Measurements from ENCODE around the gene RASA4B. TPM values are rescaled to one million over a fixed set of nuclear protein-coding genes. Genes with fewer than 3 reads are reported as not detected.
"Not testable (repeated sequence)": the region's sequence is repeated elsewhere in the genome, so short reads cannot be mapped to it uniquely, and the experiment has no call there.

RASA4B gene
- total and polyA plus RNA-seq, 8 donors, result 8.6 to 35.9 (median 16.8) TPM

DNA sequence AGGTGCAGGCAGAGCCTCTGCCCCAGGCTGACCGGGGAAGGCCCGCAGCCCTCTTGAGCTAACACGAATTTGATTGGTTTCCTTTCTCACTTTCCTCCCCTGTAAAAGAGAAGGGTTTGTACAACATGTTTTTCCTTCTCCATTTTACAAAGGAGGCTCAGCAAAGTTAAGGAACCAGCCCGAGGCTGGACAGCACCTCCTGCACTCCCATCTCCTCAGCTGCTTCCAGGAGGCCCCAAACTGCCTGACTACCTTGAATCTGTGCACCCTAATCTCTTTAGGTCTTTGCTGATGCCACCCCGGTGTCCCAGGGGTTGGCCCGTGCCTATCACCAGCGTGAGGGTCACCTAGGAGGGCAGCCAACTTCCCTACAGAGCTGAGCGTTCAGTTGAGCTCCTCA, 57.1 kb downstream of the RASA4B start:
- Histone ChIP-seq H3K36me3 (peaks cover 26 to 45% (median 43%) of the 10 kb centered on the region in 4 donors), H3K27me3 (no peaks in the 10 kb centered on the region), H3K4me3 (no peak overlapping the region), H3K4me1 (peaks cover 9 to 30% (median 21%) of the 10 kb centered on the region in 4 donors), H3K27ac (no peak overlapping the region), H3K9me3 (no peaks in the 10 kb centered on the region)
- TF ChIP-seq POLR2A (IDR thresholded peaks at IDR 0.05) (no peak), POLR2AphosphoS5 (IDR thresholded peaks at IDR 0.05) (no peak)
- 79 to 90% (median 84%) methylated on average over 8 of the region's 8 CpGs for WGBS, 5 donors
- intact Hi-C loops (cut with DNase I; ENCODE audit: low total_unique reads), result loop anchor here (10.0 kb wide), 1 partner anchor 176 kb away; the partner anchor contains the start of gene SH2B2
- no peak for DNase-seq

GRCh38 chr7:102459221-102459844, 58.2 kb downstream of the RASA4B start:
- no peak for TF ChIP-seq CTCF (IDR thresholded peaks at IDR 0.05)
- H3K36me3 ChIP-seq, result peaks cover 26 to 50% (median 48%) of the 10 kb centered on the region in 4 donors
- H3K9me3 ChIP-seq, result no peaks in the 10 kb centered on the region
- no peak overlapping the region for H3K27ac ChIP-seq
- H3K27me3 ChIP-seq, result no peaks in the 10 kb centered on the region
- no peak for DNase-seq
- H3K4me1 ChIP-seq, result peaks cover 9 to 28% (median 20%) of the 10 kb centered on the region in 4 donors
- WGBS, 5 donors, result 93 to 97% (median 95%) methylated on average over 23 to 24 of the region's 24 CpGs
- H3K4me3 ChIP-seq, result no peak overlapping the region
- intact Hi-C loops (cut with DNase I; ENCODE audit: low total_unique reads), result no loop called here

DNA sequence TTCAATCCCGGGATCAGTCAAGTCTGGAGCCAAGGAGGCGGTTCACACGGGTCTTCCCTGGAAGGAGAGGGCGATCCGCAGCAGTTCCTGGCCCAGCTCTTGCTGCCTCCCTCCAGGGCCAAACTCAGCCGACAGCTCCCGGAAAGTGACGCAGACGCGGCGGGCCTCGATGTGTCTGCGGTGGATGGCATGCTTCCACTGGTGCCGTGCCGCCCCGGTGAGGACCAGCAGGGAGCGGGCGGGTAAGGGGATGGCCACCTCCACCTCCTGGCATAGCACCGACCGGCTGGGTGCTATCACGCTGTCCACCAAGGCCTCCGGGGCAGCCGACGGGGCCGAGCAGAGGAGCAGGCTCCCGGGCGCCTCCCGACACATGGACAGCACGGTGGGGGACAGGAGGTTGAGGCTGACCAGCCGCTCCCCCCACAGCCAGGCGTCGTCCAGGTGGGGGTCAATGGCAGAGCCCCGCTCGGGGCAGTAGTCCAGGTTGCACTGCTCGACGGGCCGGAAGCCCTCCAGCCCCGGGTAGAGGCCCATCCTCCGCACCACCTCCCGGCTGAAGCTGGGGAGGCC, 60.1 kb downstream of the RASA4B start:
- no peaks in the 10 kb centered on the region for H3K9me3 ChIP-seq
- H3K36me3 ChIP-seq, result peaks cover 26 to 50% (median 48%) of the 10 kb centered on the region in 4 donors
- no peaks in the 10 kb centered on the region for H3K27me3 ChIP-seq
- H3K27ac ChIP-seq, result no peak overlapping the region
- no peak for DNase-seq
- WGBS, 5 donors, result 90 to 97% (median 95%) methylated on average over 21 to 40 of the region's 40 CpGs
- TF ChIP-seq POLR2AphosphoS5 (IDR thresholded peaks at IDR 0.05) (no peak), CTCF (IDR thresholded peaks at IDR 0.05) (no peak), POLR2A (IDR thresholded peaks at IDR 0.05) (no peak), EP300 (IDR thresholded peaks at IDR 0.05) (no peak)
- no peak overlapping the region for H3K4me3 ChIP-seq
- H3K4me1 ChIP-seq, result peaks cover 0 to 11% (median 2%) of the 10 kb centered on the region in 4 donors
- intact Hi-C loops (cut with DNase I; ENCODE audit: low total_unique reads), result no loop called here

- Histone ChIP-seq H3K27ac (no peak overlapping the region), H3K4me1 (peaks cover 0 to 5% (median 2%) of the 10 kb centered on the region in 4 donors), H3K4me3 (no peak overlapping the region), H3K9me3 (no peaks in the 10 kb centered on the region), H3K27me3 (no peaks in the 10 kb centered on the region), H3K36me3 (peaks cover 26 to 50% (median 46%) of the 10 kb centered on the region in 4 donors)
- TF ChIP-seq POLR2A (IDR thresholded peaks at IDR 0.05) (no peak), POLR2AphosphoS5 (IDR thresholded peaks at IDR 0.05) (no peak), CTCF (IDR thresholded peaks at IDR 0.05) (no peak), EP300 (IDR thresholded peaks at IDR 0.05) (no peak)
- WGBS, 5 donors, result 85 to 94% (median 86%) methylated on average over 10 of the region's 10 CpGs
- intact Hi-C loops (cut with DNase I; ENCODE audit: low total_unique reads), result no loop called here
- DNase-seq, result no peak
Observed at GRCh38 chr7:102456327-102456726, 61.2 kb downstream of the RASA4B start.

DNA sequence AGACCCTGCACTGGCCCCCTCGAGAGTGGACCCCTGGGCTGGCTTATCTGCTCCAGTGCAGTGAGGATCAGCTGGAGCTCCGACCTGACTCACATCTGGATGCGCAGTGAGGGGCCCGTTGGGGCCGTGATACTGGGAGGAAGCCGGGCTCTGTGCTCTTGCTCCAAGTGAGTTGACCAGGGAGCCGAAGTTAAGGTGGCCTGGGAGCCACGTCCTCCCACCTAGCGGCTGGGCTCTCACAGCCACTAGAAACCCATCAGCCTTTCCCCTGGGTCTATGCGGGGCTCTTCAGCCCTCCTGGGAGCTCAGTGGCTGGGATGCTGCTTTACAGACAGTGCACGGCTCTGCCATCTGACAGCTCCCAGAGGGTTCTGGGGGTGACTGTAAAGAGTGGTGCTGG, 62.0 kb downstream of the RASA4B start:
- Histone ChIP-seq H3K9me3 (no peaks in the 10 kb centered on the region), H3K27me3 (no peaks in the 10 kb centered on the region), H3K27ac (no peak overlapping the region), H3K4me1 (peaks cover 0 to 5% (median under 1%) of the 10 kb centered on the region in 4 donors), H3K4me3 (no peak overlapping the region), H3K36me3 (peaks cover 26 to 50% (median 46%) of the 10 kb centered on the region in 4 donors)
- whole genome bisulfite sequencing, 5 donors, result 86 to 91% (median 88%) methylated on average over 6 to 11 of the region's 11 CpGs
- DNase-seq, result no peak
- TF ChIP-seq CTCF (IDR thresholded peaks at IDR 0.05) (no peak), EP300 (IDR thresholded peaks at IDR 0.05) (no peak), POLR2A (IDR thresholded peaks at IDR 0.05) (no peak)
- intact Hi-C loops (cut with DNase I; ENCODE audit: low total_unique reads), result no loop called here

DNA sequence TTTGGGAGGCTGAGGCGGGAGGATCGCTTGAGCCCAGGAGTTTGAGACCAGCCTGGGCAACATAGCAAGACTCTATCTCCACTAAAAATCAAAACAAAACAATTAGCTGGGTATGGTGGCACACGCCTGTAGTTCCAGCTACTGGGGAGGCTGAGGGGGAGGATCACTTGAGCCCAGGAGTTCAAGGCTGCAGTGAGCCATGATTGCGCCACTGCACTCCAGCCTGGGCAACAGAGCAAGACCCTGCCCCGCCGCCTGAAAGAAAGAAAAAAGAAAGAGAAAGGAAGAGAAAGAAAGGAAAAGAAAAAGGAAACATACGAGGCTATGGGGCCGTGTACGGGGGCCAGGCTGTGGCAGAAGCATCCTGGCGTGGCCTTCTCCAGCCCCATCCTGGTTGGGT, 62.6 kb downstream of the RASA4B start:
- H3K4me1 ChIP-seq; H3K27me3 ChIP-seq; H3K4me3 ChIP-seq; H3K9me3 ChIP-seq; H3K27ac ChIP-seq; DNase-seq; intact Hi-C loops (cut with DNase I; ENCODE audit: low total_unique reads): not testable (repeated sequence)
- peaks cover 26 to 50% (median 46%) of the 10 kb centered on the region in 4 donors for H3K36me3 ChIP-seq
- 88 to 95% (median 92%) methylated on average over 10 of the region's 10 CpGs for WGBS, 5 donors

Measured in stomach (tissue), 9 donors.